A673 (cell line): ENCODE data around the gene WNT8B. TPM values are rescaled to one million over a fixed set of nuclear protein-coding genes. Genes with fewer than 3 reads are reported as not detected.
A peak's percentile ranks its signal among the peaks of the same experiment; 100 is the strongest.

Experiments used
- BruUV-seq: library from RNA; stranded (reverse); fragments of 400-500 nt; replicated peaks from 2 replicates; lab custom pipeline; 2021; lab: Mats Ljungman, UMichigan
- CTCF ChIA-PET: fragments of 300-600 bp; sonication (Branson Sonifier 250); formaldehyde crosslinking; loops from one replicate; lab custom pipeline; 2022; ENCODE audit warnings: antibody characterized with exemption; lab: Charles Lee
- POLR2A ChIA-PET: fragments of 300-600 bp; sonication (Branson Sonifier 250); formaldehyde crosslinking; loops from one replicate; lab custom pipeline; 2022; ENCODE audit warnings: antibody characterized with exemption; ENCODE audit not compliant: low non-redundant PET; lab: Charles Lee
- DNase-seq: peaks from one replicate; pipeline ENCODE4 v3.0.0-alpha.2; 2015; ENCODE audit warnings: low spot score
- H3K27ac ChIP-seq: fragments of 200-600 bp; sonication (generic); 2 replicates; pipeline ENCODE4 v1.5.1; 2016; ENCODE audit warnings: mixed run types, low read depth, mild to moderate bottlenecking, mixed read lengths, antibody characterized with exemption, low read length; ENCODE audit not compliant: poor library complexity, severe bottlenecking
- H3K27me3 ChIP-seq: fragments of 200-600 bp; sonication (generic); replicated peaks from 2 replicates; pipeline ENCODE4 v1.6.1; 2017; ENCODE audit warnings: mixed run types, low read depth, mild to moderate bottlenecking, mixed read lengths, antibody characterized with exemption, low read length; ENCODE audit not compliant: insufficient read depth, poor library complexity
- H3K36me3 ChIP-seq: fragments of 200-600 bp; sonication (generic); 2 replicates; pipeline ENCODE4 v1.6.1; 2016; ENCODE audit warnings: mixed run types, mild to moderate bottlenecking, mixed read lengths, antibody characterized with exemption, low read length; ENCODE audit not compliant: insufficient read depth, poor library complexity, severe bottlenecking
- H3K4me1 ChIP-seq: fragments of 200-600 bp; sonication (generic); 2 replicates; pipeline ENCODE4 v1.6.1; 2017; ENCODE audit warnings: mixed run types, mild to moderate bottlenecking, mixed read lengths, antibody characterized with exemption, low read length; ENCODE audit not compliant: insufficient read depth, poor library complexity, severe bottlenecking
- H3K4me3 ChIP-seq: fragments of 200-600 bp; sonication (generic); 2 replicates; pipeline ENCODE4 v1.5.1; 2016; ENCODE audit warnings: low read depth, mixed run types, mild to moderate bottlenecking, mixed read lengths, low read length; ENCODE audit not compliant: poor library complexity, severe bottlenecking
- H3K9me3 ChIP-seq: fragments of 200-600 bp; sonication (generic); 2 replicates; pipeline ENCODE4 v1.6.1; 2016; ENCODE audit warnings: mixed run types, low read depth, mild to moderate bottlenecking, mixed read lengths, antibody characterized with exemption, low read length; ENCODE audit not compliant: poor library complexity, severe bottlenecking
- CTCF ChIP-seq: fragments of 300-800, 200-600 bp; sonication (generic); conservative IDR thresholded peaks from 2 replicates; pipeline ENCODE4 v1.5.1; 2017; ENCODE audit warnings: low read depth, mild to moderate bottlenecking, antibody characterized with exemption, low read length, moderate library complexity, mixed read lengths
- EZH2 ChIP-seq: fragments of 200-600 bp; sonication (generic); IDR thresholded peaks from 2 replicates; pipeline ENCODE4 v1.6.1; 2017; ENCODE audit warnings: borderline replicate concordance, low read depth, mild to moderate bottlenecking, mixed read lengths, antibody characterized with exemption, low read length; ENCODE audit not compliant: poor library complexity, severe bottlenecking
- intact Hi-C: fragments of 100-400 bp; cut with micrococcal nuclease; formaldehyde crosslinking; loops from one replicate; pipeline ENCODE4 v1.10.0; 2022; ENCODE audit not compliant: unreplicated experiment
- total RNA-seq: library from RNA; stranded (reverse); gene quantifications from 2 replicates; pipeline ENCODE4 v1.2.3, GENCODE V29; 2021

WNT8B gene
- total RNA-seq, 1 experiment from 2014 or later = not detected

GRCh38 chr10:100468978-100469377, 6.2 kb downstream of the WNT8B start:
- no peak for TF ChIP-seq CTCF
- TF ChIP-seq EZH2 = no peak
- intact Hi-C loops = no loop called here
- Histone ChIP-seq H3K9me3 (no peaks in the 10 kb centered on the region), H3K27ac (no peak overlapping the region), H3K27me3 (peaks cover 27% of the 10 kb centered on the region), H3K4me1 (no peaks in the 10 kb centered on the region), H3K4me3 (no peak overlapping the region), H3K36me3 (no peaks in the 10 kb centered on the region)
- POLR2A ChIA-PET = no interaction called here
- BruUV-seq = no TSS peak
- CTCF ChIA-PET = no interaction called here
- DNase-seq = no peak

GRCh38 chr10:100469756-100470155, 6.9 kb downstream of the WNT8B start:
- ChIA-PET POLR2A (no interaction called here), CTCF (no interaction called here)
- Histone ChIP-seq H3K9me3 (no peaks in the 10 kb centered on the region), H3K4me3 (no peak overlapping the region), H3K27me3 (peaks cover 19% of the 10 kb centered on the region), H3K4me1 (no peaks in the 10 kb centered on the region), H3K27ac (no peak overlapping the region), H3K36me3 (no peaks in the 10 kb centered on the region)
- BruUV-seq = no TSS peak
- DNase-seq = no peak
- no peak for TF ChIP-seq EZH2
- no peak for TF ChIP-seq CTCF
- intact Hi-C loops = no loop called here

GRCh38 chr10:100470367-100470766, 7.6 kb downstream of the WNT8B start:
- ChIA-PET CTCF (no interaction called here), POLR2A (no interaction called here)
- Histone ChIP-seq H3K4me1 (no peaks in the 10 kb centered on the region), H3K36me3 (no peaks in the 10 kb centered on the region), H3K27me3 (peaks cover 13% of the 10 kb centered on the region), H3K4me3 (no peak overlapping the region), H3K9me3 (no peaks in the 10 kb centered on the region), H3K27ac (no peak overlapping the region)
- DNase-seq = peak; percentile 45
- intact Hi-C loops = no loop called here
- TF ChIP-seq CTCF (no peak), EZH2 (no peak)
- BruUV-seq = no TSS peak
